K562 (cell line): Measurements from ENCODE around the gene MAP4K5. TPM values are rescaled to one million over a fixed set of nuclear protein-coding genes. Genes with fewer than 3 reads are reported as not detected.
A peak's percentile ranks its signal among the peaks of the same experiment; 100 is the strongest.

Experiments used
- BCLAF1 ChIP-seq, 2 experiments: fragments of 450-650 bp in 1 of 2; IDR thresholded peaks; 2 replicates each; pipeline ENCODE4 v1.6.1; 2011 to 2017; ENCODE audit warnings: low read depth in 2 of 2, antibody characterized with exemption in 1 of 2, borderline replicate concordance in 1 of 2, low read length in 1 of 2, mild to moderate bottlenecking in 1 of 2, mixed read lengths in 1 of 2; ENCODE audit not compliant: control insufficient read depth in 1 of 2
- BRF1 ChIP-seq: IDR thresholded peaks from 3 replicates; pipeline ENCODE4 v1.6.1; 2011; ENCODE audit warnings: borderline replicate concordance, mild to moderate bottlenecking; ENCODE audit not compliant: insufficient read length; ENCODE audit errors: extremely low read depth
- CTBP1 ChIP-seq: fragments of 450-650 bp; IDR thresholded peaks from 2 replicates; pipeline ENCODE4 v1.6.1; 2016; ENCODE audit warnings: borderline replicate concordance
- EP400 ChIP-seq: fragments of 450-650 bp; IDR thresholded peaks from 2 replicates; pipeline ENCODE4 v1.6.1; 2017; ENCODE audit warnings: antibody characterized with exemption, mild to moderate bottlenecking, moderate library complexity
- HMGN3 ChIP-seq: IDR thresholded peaks from 2 replicates; pipeline ENCODE4 v1.6.1; 2011; ENCODE audit warnings: borderline replicate concordance, low read depth, mild to moderate bottlenecking, mixed read lengths, low read length; ENCODE audit not compliant: insufficient read length; ENCODE audit errors: extremely low read depth
- MAZ ChIP-seq, 2 experiments: fragments of 450-650 bp in 1 of 2; sonication (generic) in 1 of 2; formaldehyde crosslinking; IDR thresholded peaks in 1 of 2; conservative IDR thresholded peaks in 1 of 2; 2 replicates each; pipeline versions ENCODE4 v1.4.0 to v1.5.0; 2020; ENCODE audit warnings: mild to moderate bottlenecking in 1 of 2, missing genetic modification reagents in 1 of 2
- NR4A1 ChIP-seq, 2 experiments: fragments of 250-450 bp in 1 of 2; fragments of 450-650 bp in 1 of 2; sonication (Bioruptor Pico) in 1 of 2; IDR thresholded peaks; 2 replicates each; pipeline versions ENCODE4 v1.4.0 to v1.6.1; 2016 to 2020; ENCODE audit warnings: mild to moderate bottlenecking in 2 of 2, missing compliant biosample characterization in 1 of 2, missing genetic modification characterization in 1 of 2, moderate library complexity in 1 of 2
- PCBP1 ChIP-seq: fragments of 200-400 bp; formaldehyde crosslinking; IDR thresholded peaks from 2 replicates; pipeline ENCODE4 v1.6.1; 2018; ENCODE audit warnings: mild to moderate bottlenecking, low read depth, low read length; ENCODE audit not compliant: poor library complexity, severe bottlenecking
- POLR2A ChIP-seq: fragments of 450-650 bp; conservative IDR thresholded peaks from 2 replicates; pipeline ENCODE4 v1.6.1; 2016
- SAFB ChIP-seq: fragments of 200-400 bp; formaldehyde crosslinking; IDR thresholded peaks from 2 replicates; pipeline ENCODE4 v1.6.1; 2017; ENCODE audit warnings: low read depth, low read length, borderline replicate concordance
- SFPQ ChIP-seq: fragments of 200-400 bp; formaldehyde crosslinking; IDR thresholded peaks from 2 replicates; pipeline ENCODE4 v1.6.1; 2017; ENCODE audit warnings: mild to moderate bottlenecking, low read depth, low read length, moderate library complexity
- SREBF2 ChIP-seq: sonication (generic); formaldehyde crosslinking; IDR thresholded peaks from 2 replicates; pipeline ENCODE4 v1.4.0; 2020; ENCODE audit warnings: mild to moderate bottlenecking, missing genetic modification reagents
- THRA ChIP-seq: fragments of 450-650 bp; IDR thresholded peaks from 2 replicates; pipeline ENCODE4 v1.6.1; 2017; ENCODE audit warnings: mild to moderate bottlenecking, moderate library complexity
- TOE1 ChIP-seq, 2 experiments: fragments of 450-650 bp in 1 of 2; sonication (generic) in 1 of 2; formaldehyde crosslinking in 1 of 2; IDR thresholded peaks; 2 replicates each; pipeline versions ENCODE4 v1.7.1 to v1.8.0; 2016 to 2022; ENCODE audit warnings: borderline replicate concordance in 2 of 2, mild to moderate bottlenecking in 2 of 2, antibody characterized with exemption in 1 of 2, inconsistent platforms in 1 of 2, low read depth in 1 of 2, missing genetic modification reagents in 1 of 2, moderate library complexity in 1 of 2
- ZNF174 ChIP-seq: fragments of 250-450 bp; sonication (Bioruptor Pico); IDR thresholded peaks from 2 replicates; pipeline ENCODE4 v1.4.0; 2020; ENCODE audit warnings: mild to moderate bottlenecking
- ZNF354B ChIP-seq: fragments of 250-450 bp; sonication (Bioruptor Pico); IDR thresholded peaks from 2 replicates; pipeline ENCODE4 v1.4.0; 2020
- ZNF699 ChIP-seq: fragments of 250-450 bp; sonication (Bioruptor Pico); IDR thresholded peaks from 2 replicates; pipeline ENCODE4 v1.8.0; 2021; ENCODE audit warnings: mild to moderate bottlenecking, moderate library complexity; ENCODE audit not compliant: insufficient replicate concordance
- polyA plus RNA-seq, 8 experiments: library from polyadenylated mRNA; depleted of rRNA in 4 of 8; stranded (reverse) in 5 of 8; unstranded in 3 of 8; fragments of >200 nt; fragmentation: Nextera tagmentation in 2 of 8; fragmentation: Illumina TruSeq in 1 of 8; extraction: Ambion mirVana in 2 of 8; extraction: Trizol in 1 of 8; gene quantifications; 2 replicates each; pipeline versions ENCODE4 v1.2.1 to v1.2.3, GENCODE V29; 2011 to 2014; ENCODE audit warnings: inconsistent platforms in 1 of 8, missing spikeins in 1 of 8
- total RNA-seq, 7 experiments: library from RNA; depleted of rRNA in 6 of 7; stranded (reverse); fragments of >200 nt in 6 of 7; fragmentation: Illumina TruSeq in 2 of 7; extraction: Trizol in 2 of 7; gene quantifications; 2 replicates each; pipeline versions ENCODE4 v1.2.1 to v1.2.3, GENCODE V29; 2011 to 2021; ENCODE audit warnings: low replicate concordance in 1 of 7

MAP4K5 gene
- total and polyA plus RNA-seq, 9 of the 15 experiments (the other 6 are each of a cell fraction or from before 2014, with no cell fraction given): 5.9 to 29.4 (median 18.0) TPM

DNA sequence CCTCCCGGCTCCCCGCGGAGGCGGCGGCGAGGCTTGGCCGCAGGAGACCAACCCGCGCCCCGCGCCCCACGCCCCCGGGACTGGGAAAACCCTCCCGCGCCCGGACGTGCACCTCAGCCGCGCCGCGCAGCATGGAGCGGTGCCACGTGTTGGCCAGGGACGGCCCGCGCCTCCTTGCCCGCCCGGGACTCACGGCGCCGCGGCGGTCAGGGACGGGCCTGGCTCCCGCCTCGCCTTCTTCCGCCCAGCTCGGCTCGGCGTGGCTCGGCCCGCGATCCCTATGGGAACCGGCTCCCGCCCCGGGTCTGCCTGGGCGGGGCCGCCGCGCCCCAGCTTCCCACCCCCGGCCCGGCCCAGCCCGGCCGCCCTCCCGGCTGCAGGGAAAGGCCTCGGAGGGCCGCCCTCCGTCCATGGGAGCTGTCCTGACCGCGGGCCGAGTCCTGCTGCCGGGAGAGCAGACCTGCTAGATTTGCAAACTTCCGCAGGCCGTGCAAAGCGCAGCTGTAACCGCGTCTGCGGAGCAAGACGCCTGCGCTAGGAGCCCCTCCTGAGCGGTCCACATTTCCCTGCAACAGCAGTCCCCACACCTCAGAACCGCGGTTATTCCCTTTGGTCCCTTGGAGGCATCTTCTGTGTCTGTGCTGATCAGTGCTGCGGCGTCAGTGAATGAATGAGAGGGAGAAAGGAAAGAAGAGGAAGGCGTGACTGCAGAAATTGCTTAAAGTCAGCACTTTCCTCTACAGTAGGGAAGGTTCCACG is 135.6 kb downstream of the MAP4K5 start, which contains the start of gene CDKL1 (continued):
- TF ChIP-seq ZNF354B (CRISPR knock-in tag): no peak
- no peak for TF ChIP-seq SREBF2 (CRISPR knock-in tag)
- TF ChIP-seq MAZ (CRISPR knock-in tag; conservative IDR thresholded peaks at IDR 0.05 in 1 of 2, IDR thresholded peaks at IDR 0.05 in 1 of 2): peak in 1 of 2 experiments; percentile 63; a peak in 1 of 4 replicates
- no peak for TF ChIP-seq BCLAF1 (IDR thresholded peaks at IDR 0.05; ENCODE audit: borderline replicate concordance in 1 of 2, control insufficient read depth in 1 of 2, low read depth in 2 of 2, low read length in 1 of 2)
- TF ChIP-seq BRF1: no peak
- TF ChIP-seq CTBP1: peak; percentile 64; the same call in 1 of the 2 replicates
- TF ChIP-seq THRA: no peak
- TF ChIP-seq ZNF699: no peak
- peak; percentile 45 for TF ChIP-seq HMGN3
- TF ChIP-seq TOE1 (IDR thresholded peaks at IDR 0.05; ENCODE audit: borderline replicate concordance): no peak
- TF ChIP-seq TOE1 (CRISPR knock-in tag; IDR thresholded peaks at IDR 0.05; ENCODE audit: borderline replicate concordance, low read depth): no peak
- no peak for TF ChIP-seq ZNF174 (CRISPR knock-in tag)
- TF ChIP-seq SAFB: peak; percentile 54; the same call in 1 of the 2 replicates
- peak; percentile 7; the same call in 1 of the 2 replicates for TF ChIP-seq POLR2A
- TF ChIP-seq SFPQ: no peak
- TF ChIP-seq EP400: no peak
- no peak for TF ChIP-seq NR4A1 (CRISPR knock-in tag; IDR thresholded peaks at IDR 0.05)
- TF ChIP-seq NR4A1 (tag; IDR thresholded peaks at IDR 0.05): 0 out of 2 replicates have a peak, but pooled peaks have one; percentile 31
- peak; percentile 69 for TF ChIP-seq PCBP1
